Measurements from ENCODE around the gene ADGRF1. TPM values are rescaled to one million over a fixed set of nuclear protein-coding genes. Genes with fewer than 3 reads are reported as not detected.
A peak's percentile ranks its signal among the peaks of the same experiment; 100 is the strongest.

Gene ADGRF1
- total RNA-seq, 2 donors from 2014 or later, result not detected

DNA sequence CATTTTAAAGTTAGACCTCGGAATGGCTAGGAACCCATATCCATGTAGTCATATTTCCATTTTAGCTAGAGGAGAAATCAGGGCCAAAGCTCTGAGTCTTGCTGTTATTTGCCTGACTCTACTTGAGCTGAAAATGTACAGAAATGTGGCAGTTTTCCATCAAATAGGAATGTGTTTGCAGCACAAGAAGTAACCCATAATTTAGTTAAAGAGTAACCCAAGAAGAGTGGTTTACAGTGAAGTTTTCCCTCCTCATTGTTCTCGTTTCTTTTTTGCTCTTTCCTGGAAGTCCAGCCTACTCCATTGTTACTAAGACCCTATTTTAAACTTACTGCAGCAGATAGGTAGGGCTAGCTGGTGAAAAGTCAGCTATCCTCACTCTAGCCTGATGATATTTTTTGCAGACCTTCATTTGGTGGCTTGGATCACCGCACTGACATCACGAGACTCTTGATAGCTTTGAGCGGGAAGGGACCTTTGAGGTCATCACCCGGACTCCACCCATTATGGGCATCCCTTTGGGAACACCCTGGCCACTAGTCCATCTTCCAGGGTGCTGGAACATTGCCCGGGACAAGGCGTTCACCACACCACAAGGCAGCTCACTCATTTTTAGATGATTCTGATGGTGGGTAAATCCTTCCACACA, 92.4 kb downstream of the ADGRF1 start:
- H3K27me3 ChIP-seq, result no peaks in the 10 kb centered on the region
- H3K9me3 ChIP-seq, result no peaks in the 10 kb centered on the region
- no peak overlapping the region for H3K4me3 ChIP-seq
- H3K4me1 ChIP-seq, result peaks cover 0 to 28% of the 10 kb centered on the region in 2 donors
- peak overlapping the region; percentile 15 to 71 for H3K27ac ChIP-seq
- H3K36me3 ChIP-seq, result no peaks in the 10 kb centered on the region
- peak; percentile 77 for DNase-seq (ENCODE audit: low spot score)
- TF ChIP-seq, protein P1, sequence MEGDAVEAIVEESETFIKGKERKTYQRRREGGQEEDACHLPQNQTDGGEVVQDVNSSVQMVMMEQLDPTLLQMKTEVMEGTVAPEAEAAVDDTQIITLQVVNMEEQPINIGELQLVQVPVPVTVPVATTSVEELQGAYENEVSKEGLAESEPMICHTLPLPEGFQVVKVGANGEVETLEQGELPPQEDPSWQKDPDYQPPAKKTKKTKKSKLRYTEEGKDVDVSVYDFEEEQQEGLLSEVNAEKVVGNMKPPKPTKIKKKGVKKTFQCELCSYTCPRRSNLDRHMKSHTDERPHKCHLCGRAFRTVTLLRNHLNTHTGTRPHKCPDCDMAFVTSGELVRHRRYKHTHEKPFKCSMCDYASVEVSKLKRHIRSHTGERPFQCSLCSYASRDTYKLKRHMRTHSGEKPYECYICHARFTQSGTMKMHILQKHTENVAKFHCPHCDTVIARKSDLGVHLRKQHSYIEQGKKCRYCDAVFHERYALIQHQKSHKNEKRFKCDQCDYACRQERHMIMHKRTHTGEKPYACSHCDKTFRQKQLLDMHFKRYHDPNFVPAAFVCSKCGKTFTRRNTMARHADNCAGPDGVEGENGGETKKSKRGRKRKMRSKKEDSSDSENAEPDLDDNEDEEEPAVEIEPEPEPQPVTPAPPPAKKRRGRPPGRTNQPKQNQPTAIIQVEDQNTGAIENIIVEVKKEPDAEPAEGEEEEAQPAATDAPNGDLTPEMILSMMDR (IDR thresholded peaks at IDR 0.05), result no peak

DNA sequence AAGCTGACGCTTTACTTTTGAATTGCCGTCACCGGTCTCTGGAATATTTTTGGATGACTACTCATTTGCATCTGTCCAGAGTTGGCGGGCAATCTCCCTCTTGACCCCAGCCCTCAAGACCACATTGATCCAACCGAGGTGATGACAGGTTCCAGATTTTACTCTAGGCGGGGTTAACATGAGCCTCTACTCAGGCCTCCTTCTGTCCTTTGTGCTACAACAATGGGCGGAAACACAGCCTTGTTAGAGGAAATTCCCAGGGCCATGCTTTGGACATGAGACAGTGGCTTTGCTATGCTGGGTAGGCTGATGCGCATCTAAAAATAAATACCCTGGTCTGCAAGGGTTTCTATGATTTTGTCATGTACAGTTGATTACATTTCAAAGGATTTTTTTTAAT, 93.4 kb downstream of the ADGRF1 start:
- H3K27me3 ChIP-seq, result no peaks in the 10 kb centered on the region
- TF ChIP-seq, protein P1 (IDR thresholded peaks at IDR 0.05), result no peak
- H3K4me1 ChIP-seq, result peaks cover 0 to 28% of the 10 kb centered on the region in 2 donors
- no peaks in the 10 kb centered on the region for H3K36me3 ChIP-seq
- no peaks in the 10 kb centered on the region for H3K9me3 ChIP-seq
- H3K4me3 ChIP-seq, result no peak overlapping the region
- DNase-seq (ENCODE audit: low spot score), result peak; percentile 61
- peak overlapping the region; percentile 51 to 71 for H3K27ac ChIP-seq

Other genes starting within 250 kb of the ADGRF1 start
- gene MEP1A, start 248.9 kb downstream of the ADGRF1 start, total RNA-seq, result not detected
- 10 to 100 TPM; 38.4 to 59.4 TPM for gene ADGRF5, start 120.4 kb downstream of the ADGRF1 start, total RNA-seq

All from right atrium auricular region (tissue), 2 donors.